NCI-H69 (cell line): ENCODE data around the gene SH3RF1.
"Not testable (repeated sequence)": the region's sequence is repeated elsewhere in the genome, so short reads cannot be mapped to it uniquely, and the experiment has no call there.

Experiments used
- DNase-seq: peaks from one replicate; lab custom pipeline; 2025; lab: John Stamatoyannopoulos, UW

SH3RF1 gene

DNA sequence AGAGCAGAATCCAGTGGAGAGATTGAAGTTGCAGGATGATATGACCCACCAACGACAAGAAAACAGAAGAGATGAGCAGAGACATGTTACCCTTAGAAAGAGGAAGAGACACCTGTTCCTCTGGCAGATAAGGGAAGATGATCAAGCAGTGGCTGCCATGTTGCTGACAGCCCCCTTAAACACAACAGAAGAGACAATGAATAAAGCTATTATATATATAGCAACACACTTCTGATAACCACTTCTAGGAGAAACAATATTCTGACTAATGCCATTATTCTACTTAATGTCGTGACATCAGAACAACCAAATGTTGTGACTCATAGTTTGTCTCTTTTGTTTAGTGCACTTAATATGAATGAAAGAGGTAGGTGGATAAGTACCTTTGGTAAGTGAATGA lies 44.9 kb downstream of the SH3RF1 start:
- DNase-seq: no peak

- no peak for DNase-seq
Measured at GRCh38 chr4:169225058-169225751, 45.6 kb downstream of the SH3RF1 start.

DNA sequence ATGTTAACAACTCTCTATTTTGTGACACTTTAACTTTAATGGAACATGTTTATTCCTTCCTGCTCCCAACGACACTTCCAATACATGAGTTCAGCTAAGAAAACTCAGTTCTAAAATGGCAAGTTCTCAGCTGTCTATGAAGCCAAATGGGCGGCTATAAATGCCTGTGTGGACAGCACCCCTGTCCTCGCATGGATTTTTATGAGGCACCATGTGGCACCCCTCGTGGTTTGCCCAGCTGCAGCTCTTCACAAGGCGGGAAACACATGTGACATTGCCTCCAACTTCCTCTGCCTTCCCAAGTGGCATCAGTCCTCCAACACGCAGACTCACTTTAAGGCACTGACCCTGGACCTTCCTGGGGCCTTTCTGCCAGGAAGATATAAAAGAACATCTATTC lies 48.0 kb downstream of the SH3RF1 start:
- DNase-seq: no peak

DNA sequence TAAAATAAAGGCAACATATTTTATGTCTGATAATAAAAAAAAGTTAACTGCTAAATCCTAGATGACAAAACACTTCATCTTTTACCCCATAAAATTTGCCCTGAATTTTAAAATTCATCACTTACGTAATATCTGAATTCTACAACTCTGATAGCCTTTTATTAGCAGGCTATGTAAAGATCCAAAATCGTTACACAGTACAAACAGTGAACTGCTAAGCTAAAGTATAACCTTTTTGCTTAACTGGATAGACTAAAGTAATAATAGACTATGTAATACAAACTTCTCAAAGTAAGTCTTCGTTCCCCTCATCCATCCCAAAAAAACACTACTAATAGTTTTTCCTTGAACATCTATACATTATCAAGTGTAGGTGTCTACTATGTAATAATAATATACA lies 49.1 kb downstream of the SH3RF1 start:
- DNase-seq: no peak

GRCh38 chr4:169220854-169221411 lies 49.8 kb downstream of the SH3RF1 start:
- no peak for DNase-seq

DNA sequence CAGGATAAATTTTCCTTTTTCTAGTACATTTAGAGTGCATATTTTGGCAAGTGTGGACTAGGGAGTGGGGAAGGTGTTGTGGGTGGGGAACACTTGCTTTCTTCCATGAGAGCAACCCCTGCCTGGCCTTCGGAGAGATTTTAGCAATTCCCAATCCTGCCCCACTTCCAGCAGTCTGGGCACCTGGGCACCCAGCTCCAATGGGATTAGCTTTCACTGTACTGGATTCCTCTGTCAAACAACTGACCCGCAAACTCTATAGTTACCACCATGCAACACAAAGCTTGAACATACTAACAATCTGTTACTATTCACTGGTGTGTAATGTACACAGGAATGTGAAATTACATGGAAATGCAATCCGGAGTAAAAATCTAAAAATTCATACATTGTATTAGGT lies 50.3 kb downstream of the SH3RF1 start:
- no peak for DNase-seq

DNA sequence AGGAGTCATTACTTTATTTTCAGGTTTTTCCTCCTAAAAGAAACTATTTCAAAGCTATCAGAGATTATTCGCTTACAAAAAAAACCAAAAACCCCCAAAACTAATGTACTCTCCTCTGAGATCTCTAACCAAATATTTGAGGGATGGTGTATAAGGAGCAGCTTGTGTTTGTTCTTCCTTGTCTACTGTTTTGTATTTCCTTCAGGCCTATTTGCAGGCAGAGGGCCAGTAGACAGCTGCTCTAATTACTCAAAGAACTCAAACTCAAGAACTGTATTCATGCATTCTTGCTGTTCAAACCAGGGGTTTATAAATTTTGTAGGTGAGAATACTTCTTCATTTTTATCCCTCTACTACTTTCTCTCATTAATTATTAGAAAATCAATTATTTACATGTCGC lies 51.3 kb downstream of the SH3RF1 start:
- peak; percentile 64 for DNase-seq

DNA sequence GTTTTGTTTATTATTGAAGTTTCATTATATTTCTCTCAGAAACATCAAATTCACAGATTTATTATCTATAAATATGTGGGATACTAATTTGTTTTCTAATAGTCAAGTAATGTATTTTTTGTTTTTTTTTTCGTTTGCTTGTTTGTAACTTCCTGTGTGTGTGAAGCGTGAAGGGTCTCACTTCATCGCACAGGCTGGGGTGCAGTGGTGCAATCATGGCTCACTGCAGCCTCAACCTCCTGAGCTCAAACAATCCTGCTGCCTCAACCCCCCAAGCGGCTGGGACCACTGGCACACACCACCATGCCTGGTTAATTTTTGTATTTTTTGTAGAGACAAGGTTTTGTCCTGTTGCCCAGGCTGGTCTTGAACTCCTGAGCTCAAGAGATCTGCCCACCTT lies 55.1 kb downstream of the SH3RF1 start:
- no peak for DNase-seq

DNA sequence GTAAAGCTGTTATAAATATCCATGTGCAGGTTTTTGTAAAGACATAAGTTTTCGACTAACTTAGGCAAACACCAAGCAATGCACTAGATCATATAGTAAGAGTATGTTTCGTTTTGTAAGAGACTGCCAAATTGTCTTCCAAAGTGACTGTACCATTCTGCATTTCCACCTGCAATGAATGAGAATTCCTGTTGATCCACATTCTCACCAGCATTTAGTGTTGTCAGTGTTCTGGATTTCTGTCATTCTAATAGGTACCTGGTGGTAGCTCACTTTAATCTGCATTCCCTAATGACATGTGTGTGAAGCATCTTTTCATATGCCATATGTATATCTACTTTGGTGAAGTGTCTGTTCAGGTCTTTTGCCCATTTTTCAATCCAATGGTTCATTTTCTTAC lies 57.8 kb downstream of the SH3RF1 start:
- DNase-seq: no peak

- no peak for DNase-seq
Measured at GRCh38 chr4:169210504-169211118, 60.1 kb downstream of the SH3RF1 start.

DNA sequence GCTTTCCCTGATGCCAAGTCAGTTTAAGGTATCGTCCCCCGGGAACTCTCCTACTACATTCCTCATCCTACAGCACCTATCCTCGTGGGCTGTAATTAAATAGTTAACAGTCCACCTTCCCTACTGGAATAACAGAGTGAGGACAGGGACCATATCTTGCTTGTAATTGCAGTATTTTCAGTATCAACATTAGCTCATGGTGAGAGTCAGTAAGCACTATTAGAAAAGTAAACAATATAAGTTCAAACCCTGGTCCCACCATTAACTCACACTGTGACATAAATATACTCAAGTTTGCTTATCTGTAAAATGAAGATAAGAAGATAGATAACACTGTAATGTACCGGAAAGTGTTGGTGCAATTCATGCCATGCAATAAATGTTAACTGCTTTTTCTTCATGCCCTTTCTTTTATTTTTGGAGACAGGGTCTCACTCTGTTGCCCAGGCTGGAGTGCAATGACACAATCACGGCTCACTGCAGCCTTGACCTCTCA lies 61.3 kb downstream of the SH3RF1 start:
- no peak for DNase-seq

DNA sequence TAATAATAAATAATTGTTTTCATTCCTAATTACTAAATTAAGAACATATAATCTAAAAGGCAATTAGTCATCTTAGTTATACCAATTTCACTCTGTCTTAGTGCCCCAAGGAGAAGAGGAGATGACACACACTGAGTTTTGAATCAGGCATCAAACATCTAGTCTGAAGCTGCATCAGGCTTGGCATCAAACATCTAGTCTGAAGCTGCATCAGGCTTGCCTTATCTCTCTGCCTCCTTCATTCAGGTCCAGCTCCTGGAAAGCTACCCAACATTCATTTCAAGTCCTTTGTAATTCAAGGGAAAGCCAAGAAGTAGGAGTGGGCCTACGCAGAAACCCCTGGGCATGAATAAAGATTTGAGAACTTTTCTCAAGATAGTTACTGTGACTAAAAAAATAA lies 62.2 kb downstream of the SH3RF1 start:
- DNase-seq: no peak

- DNase-seq: no peak
Measured at GRCh38 chr4:169208090-169208455, 62.7 kb downstream of the SH3RF1 start.

- no peak for DNase-seq
Measured at GRCh38 chr4:169207436-169208089, 63.2 kb downstream of the SH3RF1 start.

DNA sequence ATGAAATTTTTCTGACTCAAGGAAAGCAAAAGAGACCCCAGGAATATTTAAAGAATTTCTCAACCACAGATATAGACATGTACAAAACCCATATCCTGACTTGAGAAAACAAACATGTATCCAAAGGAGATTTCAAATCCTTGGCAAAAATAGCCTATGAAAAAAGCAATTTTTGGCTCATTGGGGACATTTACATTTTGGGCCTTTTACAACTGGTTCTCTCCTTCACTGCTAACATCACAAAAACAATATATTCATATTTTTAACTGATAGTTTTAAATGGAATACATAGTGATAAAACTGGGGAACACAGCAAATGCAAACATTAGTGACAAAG lies 65.0 kb downstream of the SH3RF1 start:
- no peak for DNase-seq

GRCh38 chr4:169205075-169205743 lies 65.5 kb downstream of the SH3RF1 start:
- no peak for DNase-seq

DNA sequence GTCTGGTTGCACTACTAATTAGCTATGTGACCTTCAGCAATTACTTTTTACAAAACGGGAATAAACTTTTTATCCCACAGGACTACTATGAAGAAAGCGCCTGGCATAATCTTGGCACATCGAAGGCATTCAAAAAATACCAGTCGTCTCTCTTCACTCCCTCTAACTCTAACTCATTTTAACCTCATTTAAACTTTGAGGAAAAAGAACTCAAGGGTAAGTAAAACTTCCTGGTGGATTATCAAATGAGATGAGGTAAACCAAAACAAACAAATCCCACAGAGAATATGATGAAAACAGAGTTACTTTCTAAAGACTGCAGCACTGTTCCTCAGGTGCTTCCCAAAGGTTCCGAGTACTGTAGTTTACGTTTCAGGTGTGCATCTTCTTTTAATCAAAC lies 66.9 kb downstream of the SH3RF1 start:
- DNase-seq: no peak

DNA sequence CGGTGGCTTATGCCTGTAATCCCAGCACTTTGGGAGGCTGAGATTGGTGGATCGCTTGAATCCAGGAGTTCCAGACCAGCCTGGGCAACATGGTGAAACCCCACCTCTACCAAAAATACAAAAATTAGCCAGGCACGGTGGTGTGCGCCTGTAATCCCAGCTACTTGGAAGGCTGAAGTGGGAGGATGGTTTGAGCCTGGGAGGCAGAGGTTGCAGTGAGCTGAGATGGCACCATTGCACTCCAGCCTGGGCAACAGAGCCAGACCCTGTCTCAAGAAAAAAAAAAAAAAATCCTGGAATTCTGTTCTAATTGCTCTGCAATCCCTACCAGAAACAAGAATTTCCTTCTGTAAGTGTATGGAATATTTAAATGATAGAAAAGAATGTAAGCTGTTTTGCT lies 67.5 kb downstream of the SH3RF1 start:
- not testable (repeated sequence) for DNase-seq

GRCh38 chr4:169202878-169203277 lies 67.9 kb downstream of the SH3RF1 start:
- DNase-seq: no peak

GRCh38 chr4:169202145-169202699 lies 68.5 kb downstream of the SH3RF1 start:
- peak; percentile 51 for DNase-seq

DNA sequence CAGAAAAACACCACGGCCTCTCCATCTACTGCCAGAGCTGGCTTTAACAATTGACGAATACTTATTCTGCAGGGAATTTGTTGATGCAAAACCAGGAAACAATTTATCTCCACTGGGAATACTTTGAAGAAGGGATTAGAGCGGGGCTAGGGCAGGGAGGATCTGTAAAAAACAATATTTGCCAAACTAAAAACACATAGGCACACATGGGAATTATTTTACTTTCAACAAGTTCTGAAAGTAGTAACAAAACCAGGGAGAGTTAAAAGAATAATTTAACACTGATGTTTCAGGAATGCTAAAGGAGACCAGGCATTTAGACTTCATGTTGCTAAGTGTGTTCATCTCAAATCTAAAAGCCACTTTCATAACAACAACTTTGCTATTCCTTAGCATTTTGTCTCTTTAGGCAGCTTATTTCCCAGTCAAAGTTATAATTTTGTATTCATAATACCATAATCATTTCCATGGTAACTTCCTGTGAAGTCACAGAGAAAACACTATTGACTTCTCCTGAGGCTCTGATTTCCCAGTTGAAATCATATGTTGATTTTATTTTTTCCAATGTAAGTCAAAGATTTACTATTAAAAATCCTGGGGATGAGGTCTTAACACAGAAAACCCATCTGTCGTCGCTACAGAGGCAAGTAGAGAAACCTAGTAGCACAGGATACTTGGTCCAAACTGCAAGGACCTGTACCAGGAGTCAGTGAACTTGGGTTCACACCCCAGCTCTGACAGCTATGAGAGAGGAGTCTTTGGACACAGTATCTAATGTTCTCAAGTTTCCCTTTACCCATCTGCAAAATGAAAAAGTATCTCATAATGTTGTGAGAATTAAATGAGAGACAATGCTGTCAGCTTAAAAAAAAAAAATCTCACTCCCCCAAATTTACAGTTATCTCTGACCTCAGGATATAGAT lies 69.3 kb downstream of the SH3RF1 start:
- DNase-seq: peak; percentile 27
